Gastrocnemius medialis (tissue), 4 donors: Measurements from ENCODE around the gene P4HTM. TPM values are rescaled to one million over a fixed set of nuclear protein-coding genes. Genes with fewer than 3 reads are reported as not detected.
A peak's percentile ranks its signal among the peaks of the same experiment; 100 is the strongest.

Experiments used
- ATAC-seq, 2 donors: fragments of 150-250 bp; one replicate each; pipeline ENCODE4 v1.9.1; 2016
- DNase-seq, 2 donors: peaks; one replicate each; pipeline ENCODE4 v3.0.0-alpha.2; 2019
- H3K27ac ChIP-seq, 4 donors: fragments of 200-600 bp; sonication (generic); 1 replicate in 1 of 4; 2 replicates in 3 of 4; pipeline ENCODE4 v1.5.1; 2016 to 2018; ENCODE audit warnings: mild to moderate bottlenecking in 2 of 4, moderate library complexity in 1 of 4
- H3K27me3 ChIP-seq, 3 donors: fragments of 200-600 bp; sonication (generic) in 2 of 3; 1 replicate in 1 of 3; 2 replicates in 2 of 3; pipeline versions ENCODE4 v1.5.1 to v1.6.0; 2016 to 2019; ENCODE audit warnings: mild to moderate bottlenecking in 1 of 3, moderate library complexity in 1 of 3
- H3K36me3 ChIP-seq, 2 donors: fragments of 200-600 bp; sonication (generic) in 1 of 2; one replicate each; pipeline ENCODE4 v1.5.1; 2017 to 2018
- H3K4me1 ChIP-seq, 2 donors: fragments of 200-600 bp; sonication (generic) in 1 of 2; one replicate each; pipeline ENCODE4 v1.5.1; 2016 to 2017; ENCODE audit warnings: mild to moderate bottlenecking in 2 of 2
- H3K4me3 ChIP-seq, 4 donors: fragments of 200-600 bp; sonication (generic) in 3 of 4; 1 replicate in 1 of 4; 2 replicates in 3 of 4; pipeline ENCODE4 v1.5.1; 2016 to 2019; ENCODE audit warnings: mild to moderate bottlenecking in 2 of 4
- H3K9me3 ChIP-seq, 3 donors: fragments of 200-600 bp; sonication (generic) in 2 of 3; 1 replicate in 1 of 3; 2 replicates in 2 of 3; pipeline ENCODE4 v1.5.1; 2016 to 2019
- CTCF ChIP-seq, 5 experiments: fragments of 450-650 bp in 3 of 5; fragments of 200-600 bp in 2 of 5; sonication (generic) in 2 of 5; IDR thresholded peaks in 4 of 5; conservative IDR thresholded peaks in 1 of 5; 1 replicate in 4 of 5; 2 replicates in 1 of 5; pipeline ENCODE4 v1.5.1; 2016 to 2019; ENCODE audit warnings: antibody characterized with exemption in 5 of 5, mild to moderate bottlenecking in 3 of 5, moderate library complexity in 3 of 5
- POLR2A ChIP-seq, 2 donors: fragments of 450-650 bp; IDR thresholded peaks; one replicate each; pipeline ENCODE4 v1.6.1; 2017; ENCODE audit warnings: antibody characterized with exemption in 2 of 2, mild to moderate bottlenecking in 2 of 2, moderate library complexity in 2 of 2
- in situ Hi-C, 4 donors: fragments of 200-750 bp; cut with MboI; loops; one replicate each; pipeline versions ENCODE4 v1.15.0 to v1.8.0; 2017; ENCODE audit warnings: low sequenced_read_pairs in 4 of 4
- intact Hi-C: fragments of 100-400 bp; cut with DNase I; formaldehyde crosslinking; loops from one replicate; pipeline ENCODE4 v1.15.1; 2023; ENCODE audit warnings: low total_unique reads
- total RNA-seq, 4 donors: library from RNA; depleted of rRNA; stranded (reverse); fragments of >200 nt; gene quantifications; one replicate each; pipeline versions ENCODE4 v1.1.0 to v1.2.3, GENCODE V29; 2016

P4HTM gene
- total RNA-seq, 4 donors from 2014 or later = 13.6 to 21.7 (median 20.3) TPM

GRCh38 chr3:49027634-49028033 is 37.6 kb downstream of the P4HTM start:
- no peaks in the 10 kb centered on the region for H3K27me3 ChIP-seq
- no peak overlapping the region for H3K4me3 ChIP-seq
- intact Hi-C loops (loop anchor here (2.0 kb wide), 2 partner anchors 37 to 109 kb away; partner anchors contain the start of genes ARIH2 and P4HTM), in situ Hi-C loops (no loop called here)
- TF ChIP-seq POLR2A (IDR thresholded peaks at IDR 0.05) (no peak), CTCF (IDR thresholded peaks at IDR 0.05 in 4 of 5, conservative IDR thresholded peaks at IDR 0.05 in 1 of 5) (no peak)
- peak overlapping the region; percentile 94 to 98 (median 96) for H3K27ac ChIP-seq
- ATAC-seq = no peak
- no peaks in the 10 kb centered on the region for H3K9me3 ChIP-seq
- peaks cover 0 to 78% of the 10 kb centered on the region in 2 donors for H3K36me3 ChIP-seq
- peaks cover 33 to 41% of the 10 kb centered on the region in 2 donors for H3K4me1 ChIP-seq
- no peak for DNase-seq

DNA sequence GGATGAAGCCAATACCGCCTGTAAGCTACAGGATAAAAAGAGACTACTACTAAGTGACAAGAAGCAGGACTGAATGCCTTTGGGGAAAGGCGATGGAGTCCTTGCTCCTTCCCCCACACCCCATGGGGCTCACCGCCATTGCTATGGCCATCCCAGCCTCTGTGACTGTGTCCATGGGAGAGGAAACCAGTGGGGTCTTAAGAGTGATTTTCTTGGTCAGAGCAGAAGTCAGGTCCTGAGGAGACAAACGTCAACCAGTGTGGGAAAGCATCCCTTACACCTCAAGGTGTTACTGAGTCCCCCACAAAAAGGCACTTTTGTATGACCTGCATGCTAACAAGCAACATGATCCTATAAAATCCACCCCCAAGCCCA is 38.2 kb downstream of the P4HTM start:
- Histone ChIP-seq H3K27ac (peak overlapping the region; percentile 94 to 98 (median 96)), H3K27me3 (no peaks in the 10 kb centered on the region), H3K36me3 (peaks cover 0 to 82% of the 10 kb centered on the region in 2 donors), H3K4me3 (peak overlapping the region; percentile 70 to 86 (median 86)), H3K4me1 (peaks cover 26 to 34% of the 10 kb centered on the region in 2 donors), H3K9me3 (no peaks in the 10 kb centered on the region)
- DNase-seq = no peak
- TF ChIP-seq CTCF (IDR thresholded peaks at IDR 0.05 in 4 of 5, conservative IDR thresholded peaks at IDR 0.05 in 1 of 5) (no peak), POLR2A (IDR thresholded peaks at IDR 0.05) (no peak)
- in situ Hi-C loops (no loop called here), intact Hi-C loops (loop anchor here (2.0 kb wide), 2 partner anchors 37 to 109 kb away; partner anchors contain the start of genes ARIH2 and P4HTM)
- no peak for ATAC-seq

GRCh38 chr3:49028673-49029562 is 38.9 kb downstream of the P4HTM start, which contains the start of gene IMPDH2:
IMPDH2 (minus strand) TSS chr3:49029398; CDS start chr3:49029350, 48 bp downstream.
- H3K36me3 ChIP-seq = peaks cover 0 to 79% of the 10 kb centered on the region in 2 donors
- H3K4me3 ChIP-seq = peak within 1 kb of the TSS; percentile 70 to 86 (median 86)
- peak within 1 kb of the TSS; percentile 94 to 98 (median 96) for H3K27ac ChIP-seq
- H3K4me1 ChIP-seq = peaks cover 22 to 31% of the 10 kb centered on the region in 2 donors
- in situ Hi-C loops = no loop called here
- peak; percentile 83 to 92 for DNase-seq
- H3K27me3 ChIP-seq = no peaks in the 10 kb centered on the region
- TF ChIP-seq CTCF (IDR thresholded peaks at IDR 0.05 in 4 of 5, conservative IDR thresholded peaks at IDR 0.05 in 1 of 5) (peak in 2 of 5 experiments; percentile 21 to 23), POLR2A (IDR thresholded peaks at IDR 0.05) (peak; percentile 98)
- H3K9me3 ChIP-seq = no peaks in the 10 kb centered on the region
- intact Hi-C loops = loop anchor here (2.0 kb wide), 2 partner anchors 38 to 110 kb away; partner anchors contain the start of genes ARIH2 and P4HTM
- ATAC-seq = peak; percentile 94

GRCh38 chr3:49029563-49029884 is 39.5 kb downstream of the P4HTM start:
- DNase-seq (no peak), ATAC-seq (no peak)
- H3K27me3 ChIP-seq = no peaks in the 10 kb centered on the region
- in situ Hi-C loops (no loop called here), intact Hi-C loops (loop anchor here (2.0 kb wide), 2 partner anchors 39 to 111 kb away; partner anchors contain the start of genes ARIH2 and P4HTM)
- peak overlapping the region; percentile 20 to 86 (median 78) for H3K4me3 ChIP-seq
- no peaks in the 10 kb centered on the region for H3K9me3 ChIP-seq
- peak overlapping the region; percentile 94 to 98 (median 96) for H3K27ac ChIP-seq
- peaks cover 0 to 75% of the 10 kb centered on the region in 2 donors for H3K36me3 ChIP-seq
- TF ChIP-seq CTCF (IDR thresholded peaks at IDR 0.05 in 4 of 5, conservative IDR thresholded peaks at IDR 0.05 in 1 of 5) (no peak), POLR2A (IDR thresholded peaks at IDR 0.05) (no peak)
- peaks cover 22 to 25% of the 10 kb centered on the region in 2 donors for H3K4me1 ChIP-seq
